ENCODE data around the gene TENM4.

- TF ChIP-seq CTCF (IDR thresholded peaks at IDR 0.05): no peak
- no peak for TF ChIP-seq JUN (CRISPR knock-in tag; IDR thresholded peaks at IDR 0.05)
- TF ChIP-seq NFYB (CRISPR knock-in tag; conservative IDR thresholded peaks at IDR 0.05; ENCODE audit: low read depth): no peak
- TF ChIP-seq CREB1 (CRISPR knock-in tag; IDR thresholded peaks at IDR 0.05): no peak
Observed at GRCh38 chr11:79390923-79391322, 49.9 kb downstream of the TENM4 start.

Measured in WTC11 (cell line).